ENCODE results near the gene DGKG.

The DGKG gene

DNA sequence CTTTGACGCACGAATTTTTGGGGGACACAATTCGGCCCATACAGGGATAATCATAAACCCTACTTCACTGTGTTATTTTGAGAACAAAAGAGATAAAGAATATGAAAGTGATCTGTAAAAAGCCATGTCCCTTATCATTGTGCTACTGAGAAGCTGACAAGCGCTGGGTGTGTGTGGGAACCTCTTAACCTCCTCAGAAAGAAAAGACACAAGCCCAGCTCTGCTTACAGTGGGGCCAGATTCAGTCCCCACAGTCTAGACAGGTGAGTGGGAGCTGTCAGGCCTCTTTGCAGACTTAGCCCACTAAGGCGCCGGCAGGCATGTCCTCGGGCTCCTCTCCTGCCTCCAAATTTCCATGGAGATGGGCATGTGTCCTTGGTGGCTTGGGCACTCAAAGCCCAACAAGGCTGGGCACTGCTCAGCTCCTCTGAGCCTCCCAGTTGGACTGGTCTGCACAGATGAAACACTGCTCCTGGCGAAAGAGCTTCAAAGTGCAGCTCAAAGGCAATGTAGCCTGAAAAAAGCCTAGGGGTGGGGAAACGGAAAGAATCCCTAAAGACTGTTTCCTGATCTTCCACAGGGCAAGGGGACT is 188.7 kb downstream of the DGKG start:
- in situ Hi-C loops (cut with HindIII; ENCODE audit: low pct_unique_long_range_greater_than_20kb, low sequenced_read_pairs): no loop called here
- TF ChIP-seq JUND (IDR thresholded peaks at IDR 0.05; ENCODE audit: low read depth): no peak

GRCh38 chr3:186172353-186172752 is 189.7 kb downstream of the DGKG start:
- TF ChIP-seq JUND (IDR thresholded peaks at IDR 0.05; ENCODE audit: low read depth): no peak
- DNase-seq (ENCODE audit: low read depth in 1 of 2, low spot score in 1 of 2): no peak
- in situ Hi-C loops (cut with HindIII; ENCODE audit: low pct_unique_long_range_greater_than_20kb, low sequenced_read_pairs): no loop called here

More for the DNA sequence above, 188.7 kb downstream of the DGKG start:
- DNase-seq (ENCODE audit: low read depth in 1 of 2, low spot score in 1 of 2): no peak

GRCh38 chr3:186171521-186171920 is 190.5 kb downstream of the DGKG start:
- in situ Hi-C loops (cut with HindIII; ENCODE audit: low pct_unique_long_range_greater_than_20kb, low sequenced_read_pairs): no loop called here
- no peak for DNase-seq (ENCODE audit: low read depth in 1 of 2, low spot score in 1 of 2)

GRCh38 chr3:186170516-186170915 is 191.5 kb downstream of the DGKG start:
- no peak for DNase-seq (ENCODE audit: low read depth in 1 of 2, low spot score in 1 of 2)
- TF ChIP-seq JUND (IDR thresholded peaks at IDR 0.05; ENCODE audit: low read depth): no peak
- in situ Hi-C loops (cut with HindIII; ENCODE audit: low pct_unique_long_range_greater_than_20kb, low sequenced_read_pairs): no loop called here

More at GRCh38 chr3:186171521-186171920, 190.5 kb downstream of the DGKG start:
- no peak for TF ChIP-seq JUND (IDR thresholded peaks at IDR 0.05; ENCODE audit: low read depth)

DNA sequence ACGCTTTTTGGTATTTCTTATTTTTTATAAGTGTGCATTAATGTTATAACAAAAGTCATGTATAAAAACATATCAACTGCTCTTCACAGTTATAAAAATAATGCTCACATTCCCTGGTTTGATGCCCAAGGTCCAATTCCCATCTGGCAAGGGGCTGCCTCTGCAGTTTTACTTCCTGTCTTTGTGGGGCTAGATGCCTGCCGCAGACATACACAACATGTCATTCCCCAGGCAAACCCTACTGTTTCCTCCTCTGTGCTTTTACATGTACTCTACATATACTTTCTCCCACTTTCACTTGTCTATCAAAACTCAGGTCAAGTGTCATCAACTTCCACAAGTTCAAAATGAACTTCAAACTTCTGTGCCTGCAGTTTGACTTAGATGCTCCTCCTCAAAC is 192.7 kb downstream of the DGKG start:
- TF ChIP-seq JUND (IDR thresholded peaks at IDR 0.05; ENCODE audit: low read depth): no peak
- in situ Hi-C loops (cut with HindIII; ENCODE audit: low pct_unique_long_range_greater_than_20kb, low sequenced_read_pairs): no loop called here
- DNase-seq (ENCODE audit: low read depth in 1 of 2, low spot score in 1 of 2): no peak

- in situ Hi-C loops (cut with HindIII; ENCODE audit: low pct_unique_long_range_greater_than_20kb, low sequenced_read_pairs): no loop called here
- DNase-seq (ENCODE audit: low read depth in 1 of 2, low spot score in 1 of 2): no peak
- no peak for TF ChIP-seq JUND (IDR thresholded peaks at IDR 0.05; ENCODE audit: low read depth)
Observed at GRCh38 chr3:186168976-186169375, 193.1 kb downstream of the DGKG start.

DNA sequence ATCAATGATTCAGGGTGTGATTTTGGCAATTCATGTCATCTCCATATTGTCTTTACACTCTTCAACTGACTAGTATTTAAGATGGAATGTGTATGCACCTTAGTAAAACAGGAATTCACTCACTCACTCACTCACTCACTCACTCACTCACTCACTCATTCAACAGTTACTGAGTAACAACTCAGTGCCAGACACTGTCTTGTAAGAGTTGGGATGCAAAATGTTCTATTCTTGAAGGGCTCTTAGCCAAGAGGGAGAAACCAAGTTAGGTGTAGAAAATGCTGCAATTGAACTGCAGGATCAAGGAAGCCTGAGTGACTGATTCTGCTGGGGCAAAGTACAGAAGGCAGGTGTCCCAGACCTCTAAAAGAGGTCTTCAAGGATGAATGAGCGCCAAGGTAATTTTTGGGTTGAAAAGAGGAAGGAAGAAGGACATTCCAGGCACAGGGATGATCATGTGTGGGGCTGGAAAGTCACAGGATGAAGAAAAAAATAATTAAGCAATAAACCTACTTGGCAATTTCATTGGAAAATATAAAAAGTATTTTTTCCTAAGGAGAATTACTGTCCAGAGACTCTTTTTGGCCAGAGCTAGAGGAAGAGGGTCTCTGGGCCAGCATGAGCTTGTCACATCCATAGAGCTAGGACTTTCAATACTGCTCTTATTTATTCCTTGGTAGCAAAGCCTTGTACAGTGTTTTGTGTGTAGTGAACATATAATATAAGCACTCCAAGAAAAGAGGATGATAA is 194.2 kb downstream of the DGKG start:
- TF ChIP-seq JUND (IDR thresholded peaks at IDR 0.05; ENCODE audit: low read depth): no peak
- in situ Hi-C loops (cut with HindIII; ENCODE audit: low pct_unique_long_range_greater_than_20kb, low sequenced_read_pairs): no loop called here
- no peak for DNase-seq (ENCODE audit: low read depth in 1 of 2, low spot score in 1 of 2)

DNA sequence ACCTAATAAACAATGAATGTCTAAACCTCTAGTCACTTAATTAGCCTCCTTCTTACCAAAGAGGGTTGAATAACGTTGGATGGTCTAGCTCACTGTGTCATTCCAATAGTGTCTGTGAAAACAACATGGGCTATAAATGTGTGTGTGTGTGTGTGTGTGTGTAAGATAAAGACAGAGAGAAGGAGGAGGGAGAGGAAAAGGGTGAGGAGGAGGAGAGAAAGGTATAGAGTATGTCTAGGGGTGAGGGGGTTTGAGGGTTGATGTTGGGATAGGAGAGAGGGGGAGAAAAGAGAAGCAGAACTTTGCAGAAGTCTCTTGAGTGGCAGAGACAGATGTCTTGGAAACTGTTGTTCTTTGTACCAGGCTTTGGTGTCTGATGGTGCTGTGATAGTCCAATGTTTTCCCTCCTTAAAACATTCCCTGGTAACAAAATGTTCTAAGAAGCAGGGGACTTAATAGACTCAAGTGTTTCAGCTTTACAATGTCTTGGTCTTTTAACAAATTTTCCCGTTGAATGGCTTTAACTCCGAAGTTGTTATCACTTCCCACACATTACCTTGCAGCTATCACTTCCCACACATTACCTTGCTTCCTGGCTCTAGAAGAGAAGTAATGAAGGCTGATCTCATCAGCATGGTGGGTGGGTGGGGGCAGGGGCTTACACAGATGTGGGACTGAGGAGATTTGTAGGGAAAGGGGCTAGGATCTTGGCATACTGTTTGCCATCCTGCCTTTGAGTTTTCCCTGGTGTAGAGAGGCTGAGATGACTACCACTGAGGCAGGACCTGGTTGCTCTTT is 195.3 kb downstream of the DGKG start:
- TF ChIP-seq JUND (IDR thresholded peaks at IDR 0.05; ENCODE audit: low read depth): no peak
- no peak for DNase-seq (ENCODE audit: low read depth in 1 of 2, low spot score in 1 of 2)
- in situ Hi-C loops (cut with HindIII; ENCODE audit: low pct_unique_long_range_greater_than_20kb, low sequenced_read_pairs): no loop called here

DNA sequence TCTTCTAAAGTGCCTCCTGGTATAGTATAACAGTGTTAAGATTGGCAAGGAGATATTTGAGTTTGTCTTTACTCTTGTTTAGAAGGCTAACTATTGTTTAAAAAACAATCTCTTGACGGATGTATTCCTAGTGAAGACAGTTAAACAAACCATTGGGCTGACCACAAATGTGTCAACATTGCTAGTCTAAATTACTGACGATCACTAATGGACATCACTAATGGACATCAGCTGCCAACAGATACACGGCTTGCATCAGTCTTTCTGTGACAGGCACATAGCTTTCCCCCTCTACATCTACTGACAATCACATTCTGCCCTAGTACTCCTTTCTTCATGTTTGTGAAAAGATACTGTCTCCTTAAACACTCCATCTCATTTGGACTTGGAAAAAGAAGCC is 196.0 kb downstream of the DGKG start:
- no peak for TF ChIP-seq JUND (IDR thresholded peaks at IDR 0.05; ENCODE audit: low read depth)
- in situ Hi-C loops (cut with HindIII; ENCODE audit: low pct_unique_long_range_greater_than_20kb, low sequenced_read_pairs): no loop called here
- DNase-seq (ENCODE audit: low read depth in 1 of 2, low spot score in 1 of 2): peak in 1 of 2 experiments; percentile 56

GRCh38 chr3:186165331-186165730 is 196.7 kb downstream of the DGKG start:
- TF ChIP-seq JUND (IDR thresholded peaks at IDR 0.05; ENCODE audit: low read depth): no peak

DNA sequence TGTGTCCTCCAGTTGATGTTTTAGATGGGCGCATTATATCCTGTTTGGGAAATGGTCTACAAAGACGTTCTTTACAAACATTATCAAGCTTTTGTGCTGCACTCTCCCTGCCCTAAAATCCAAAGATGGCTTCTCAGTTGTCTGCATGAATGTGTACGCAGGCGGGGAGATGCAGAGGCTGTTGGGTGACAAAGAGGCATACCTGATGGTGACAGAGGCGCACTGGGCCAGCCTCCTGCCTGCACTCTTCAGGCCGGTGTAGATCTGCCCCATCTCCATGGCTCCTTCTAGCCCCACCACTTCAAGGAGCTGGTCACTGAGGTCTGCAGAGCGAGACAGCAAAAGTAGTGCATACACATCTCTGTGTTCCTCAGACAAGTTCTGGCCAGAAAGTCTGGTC is 197.3 kb downstream of the DGKG start:
- DNase-seq (ENCODE audit: low read depth in 1 of 2, low spot score in 1 of 2): no peak

More at GRCh38 chr3:186165331-186165730, 196.7 kb downstream of the DGKG start:
- DNase-seq (ENCODE audit: low read depth in 1 of 2, low spot score in 1 of 2): no peak
- in situ Hi-C loops (cut with HindIII; ENCODE audit: low pct_unique_long_range_greater_than_20kb, low sequenced_read_pairs): no loop called here

DNA sequence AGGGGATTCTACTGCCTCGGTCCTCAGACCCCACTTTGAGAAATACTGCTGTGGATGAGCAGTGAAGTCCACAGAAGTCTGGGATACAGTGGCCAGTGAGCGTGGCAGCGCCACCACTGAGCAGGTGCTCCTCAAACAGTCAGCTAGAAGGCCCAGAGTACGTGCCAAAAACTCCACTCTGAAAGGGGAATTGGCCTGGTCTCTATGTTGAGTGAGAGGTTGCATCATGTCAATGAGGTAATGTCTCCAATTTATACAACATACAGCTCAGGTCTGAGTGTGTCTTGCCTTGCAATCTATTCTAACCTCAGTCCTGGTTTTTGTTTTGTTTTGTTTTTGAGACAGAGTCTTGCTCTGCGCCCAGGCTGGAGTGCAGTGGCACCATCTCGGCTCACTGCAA is 199.8 kb downstream of the DGKG start:
- DNase-seq (ENCODE audit: low read depth in 1 of 2, low spot score in 1 of 2): peak in 1 of 2 experiments; percentile 39
- no peak for TF ChIP-seq JUND (IDR thresholded peaks at IDR 0.05; ENCODE audit: low read depth)

More for the DNA sequence above, 197.3 kb downstream of the DGKG start:
- no peak for TF ChIP-seq JUND (IDR thresholded peaks at IDR 0.05; ENCODE audit: low read depth)
- in situ Hi-C loops (cut with HindIII; ENCODE audit: low pct_unique_long_range_greater_than_20kb, low sequenced_read_pairs): no loop called here

More for the DNA sequence above, 199.8 kb downstream of the DGKG start:
- in situ Hi-C loops (cut with HindIII; ENCODE audit: low pct_unique_long_range_greater_than_20kb, low sequenced_read_pairs): no loop called here

All from T47D (cell line).